SK-N-SH (cell line): ENCODE data around the gene PSMC3IP. TPM values are rescaled to one million over a fixed set of nuclear protein-coding genes. Genes with fewer than 3 reads are reported as not detected.

Experiments
- CTCF ChIA-PET: fragments of 300-600, 350-600 bp; formaldehyde crosslinking; extraction: SDS; loops from one replicate; lab custom pipeline; 2021; lab: Yijun Ruan, JAX
- POLR2A ChIA-PET: fragments of 350-600 bp; sonication (Branson Sonifier 250); formaldehyde crosslinking; extraction: SDS; loops from one replicate; lab custom pipeline; 2020; ENCODE audit warnings: antibody characterized with exemption, inconsistent platforms; lab: Yijun Ruan, JAX
- DNase-seq: peaks from one replicate; pipeline ENCODE4 v3.0.0; 2012
- H2AFZ ChIP-seq: fragments of 200-600 bp; sonication (generic); 2 replicates; pipeline ENCODE4 v1.8.1; 2016; ENCODE audit warnings: antibody characterized with exemption, mild to moderate bottlenecking, low read depth
- H3F3A ChIP-seq: fragments of 200-600 bp; sonication (generic); replicated peaks from 2 replicates; pipeline ENCODE3; 2016; ENCODE audit warnings: antibody characterized with exemption, mild to moderate bottlenecking; ENCODE audit not compliant: insufficient read depth
- H3K27ac ChIP-seq, 2 experiments: fragments of 200-500 bp in 1 of 2; fragments of 200-600 bp in 1 of 2; sonication (Bioruptor generic) in 1 of 2; sonication (generic), shearing (Covaris generic) in 1 of 2; 2 replicates each; pipeline versions ENCODE4 v1.5.1 to v1.6.1; 2014 to 2016; ENCODE audit warnings: low read depth in 2 of 2, inconsistent platforms in 1 of 2, low read length in 1 of 2, mild to moderate bottlenecking in 1 of 2, mixed read lengths in 1 of 2
- H3K27me3 ChIP-seq: fragments of 200-600 bp; sonication (generic), shearing (Covaris generic); 2 replicates; pipeline ENCODE4 v1.6.1; 2016; ENCODE audit warnings: mixed run types; ENCODE audit not compliant: insufficient read depth
- H3K36me3 ChIP-seq, 2 experiments: fragments of 200-500 bp in 1 of 2; fragments of 200-600 bp in 1 of 2; sonication (Bioruptor generic) in 1 of 2; sonication (generic) in 1 of 2; replicated peaks in 1 of 2; 2 replicates each; pipeline versions ENCODE3 to v1.5.1; 2014 to 2016; ENCODE audit warnings: low read length in 1 of 2, mild to moderate bottlenecking in 1 of 2; ENCODE audit not compliant: insufficient read depth in 2 of 2, control insufficient read depth in 1 of 2
- H3K4me1 ChIP-seq, 2 experiments: fragments of 200-500 bp in 1 of 2; fragments of 200-600 bp in 1 of 2; sonication (Bioruptor generic) in 1 of 2; sonication (generic), shearing (Covaris generic) in 1 of 2; 2 replicates each; pipeline versions ENCODE4 v1.5.1 to v1.6.1; 2014 to 2016; ENCODE audit warnings: low read depth in 1 of 2, low read length in 1 of 2, mixed run types in 1 of 2; ENCODE audit not compliant: insufficient read depth in 2 of 2, control insufficient read depth in 1 of 2
- H3K4me2 ChIP-seq: fragments of 200-600 bp; sonication (generic), shearing (Covaris generic); 2 replicates; pipeline ENCODE4 v1.6.1; 2017; ENCODE audit warnings: mixed run types
- H3K4me3 ChIP-seq, 2 experiments: fragments of 200-500 bp in 1 of 2; fragments of 200-600 bp in 1 of 2; sonication (Bioruptor generic) in 1 of 2; sonication (generic), shearing (Covaris generic) in 1 of 2; 2 replicates each; pipeline versions ENCODE4 v1.5.1 to v1.8.1; 2014 to 2016; ENCODE audit warnings: low read depth in 2 of 2, inconsistent platforms in 1 of 2, low read length in 1 of 2, mild to moderate bottlenecking in 1 of 2, mixed read lengths in 1 of 2, moderate library complexity in 1 of 2
- H3K79me2 ChIP-seq: fragments of 200-600 bp; sonication (generic); 2 replicates; pipeline ENCODE4 v1.8.1; 2017; ENCODE audit warnings: mild to moderate bottlenecking; ENCODE audit not compliant: insufficient read depth
- H3K9ac ChIP-seq: fragments of 200-600 bp; sonication (generic); 2 replicates; pipeline ENCODE4 v1.6.1; 2017; ENCODE audit warnings: mixed run types
- H3K9me2 ChIP-seq: fragments of 200-600 bp; sonication (generic); 2 replicates; pipeline ENCODE4 v1.6.1; 2017; ENCODE audit warnings: mixed run types
- H3K9me3 ChIP-seq: fragments of 200-600 bp; sonication (generic); 2 replicates; pipeline ENCODE4 v1.6.1; 2017; ENCODE audit warnings: mixed run types, mild to moderate bottlenecking, moderate library complexity
- H4K20me1 ChIP-seq: fragments of 200-600 bp; sonication (generic); 2 replicates; pipeline ENCODE4 v1.6.1; 2017; ENCODE audit warnings: mild to moderate bottlenecking, mixed run types; ENCODE audit not compliant: insufficient read depth
- CTCF ChIP-seq: fragments of 200-600 bp; sonication (generic); IDR thresholded peaks from 2 replicates; pipeline ENCODE4 v1.6.1; 2017; ENCODE audit warnings: antibody characterized with exemption, mild to moderate bottlenecking, moderate library complexity
- ELF1 ChIP-seq: IDR thresholded peaks from 2 replicates; pipeline ENCODE4 v1.4.0; 2012
- EP300 ChIP-seq, 2 experiments: IDR thresholded peaks; 2 replicates each; pipeline versions ENCODE4 v1.4.0 to v1.6.1; 2012; ENCODE audit warnings: borderline replicate concordance in 1 of 2, low read depth in 1 of 2, low read length in 1 of 2
- EZH2phosphoT487 ChIP-seq: fragments of 200-600 bp; sonication (generic); IDR thresholded peaks from 2 replicates; pipeline ENCODE4 v1.6.1; 2017; ENCODE audit warnings: low read depth, mixed run types, mild to moderate bottlenecking, antibody characterized with exemption, moderate library complexity, borderline replicate concordance
- FOXJ3 ChIP-seq: sonication (generic); formaldehyde crosslinking; IDR thresholded peaks from 2 replicates; pipeline ENCODE4 v1.5.1; 2020; ENCODE audit warnings: mild to moderate bottlenecking, missing genetic modification reagents
- FOXM1 ChIP-seq: IDR thresholded peaks from 2 replicates; pipeline ENCODE4 v1.4.0; 2012; ENCODE audit warnings: low read depth, mild to moderate bottlenecking
- MXI1 ChIP-seq: IDR thresholded peaks from 2 replicates; pipeline ENCODE4 v1.6.1; 2012; ENCODE audit warnings: mild to moderate bottlenecking, low read depth, low read length, improper control_type of control experiment
- NFIC ChIP-seq: IDR thresholded peaks from 2 replicates; pipeline ENCODE4 v1.4.0; 2012; ENCODE audit warnings: borderline replicate concordance
- PBX3 ChIP-seq: IDR thresholded peaks from 2 replicates; pipeline ENCODE4; 2012
- POLR2AphosphoS5 ChIP-seq: IDR thresholded peaks from 2 replicates; pipeline ENCODE4 v1.6.1; 2012; ENCODE audit warnings: low read depth, low read length
- RCOR1 ChIP-seq: fragments of 150-350 bp; IDR thresholded peaks from 2 replicates; pipeline ENCODE4 v1.6.1; 2017; ENCODE audit warnings: antibody characterized with exemption, low read length
- RXRA ChIP-seq: IDR thresholded peaks from 2 replicates; pipeline ENCODE4 v1.4.0; 2012; ENCODE audit warnings: low read depth, mild to moderate bottlenecking, borderline replicate concordance
- TCF12 ChIP-seq: IDR thresholded peaks from 2 replicates; pipeline ENCODE4 v1.4.0; 2012
- USF1 ChIP-seq: IDR thresholded peaks from 2 replicates; pipeline ENCODE4 v1.4.0; 2012; ENCODE audit warnings: low read depth, borderline replicate concordance
- USF2 ChIP-seq: fragments of 150-350 bp; IDR thresholded peaks from 2 replicates; pipeline ENCODE4 v1.6.1; 2017; ENCODE audit warnings: antibody characterized with exemption, low read length, low read depth, borderline replicate concordance
- YY1 ChIP-seq: IDR thresholded peaks from 2 replicates; pipeline ENCODE4 v1.4.0; 2012; ENCODE audit warnings: low read depth, mild to moderate bottlenecking
- WGBS: methylation state at CpG from one replicate; pipeline ENCODE4 v1.1.6; 2017; ENCODE audit warnings: low lambda C conversion rate; 5-methylcytosine and 5-hydroxymethylcytosine counted together
- polyA plus RNA-seq, 3 experiments: library from polyadenylated mRNA; depleted of rRNA; stranded (reverse); fragments of >200 nt; gene quantifications; 2 replicates each; pipeline ENCODE4 v1.2.3, GENCODE V29; 2012

PSMC3IP gene
- polyA plus RNA-seq, 1 of the 3 experiments (the other 2 are of a cell fraction): 17.3 TPM

- H2AFZ ChIP-seq: no peak overlapping the region
- peaks cover 1% of the 10 kb centered on the region for H3F3A ChIP-seq
- H3K4me1 ChIP-seq: no peaks in the 10 kb centered on the region
- ChIA-PET POLR2A (no interaction called here), CTCF (interaction anchor here (1.7 to 1.9 kb wide), 2 partner anchors 16 to 178 kb away, joined by 4 to 5 read pairs; no protein-coding TSS in a partner anchor)
- H3K79me2 ChIP-seq: peaks cover 9% of the 10 kb centered on the region; the same call in 1 of the 2 replicates
- H3K4me3 ChIP-seq: no peak overlapping the region
- no peaks in the 10 kb centered on the region for H3K9me2 ChIP-seq
- no peaks in the 10 kb centered on the region for H4K20me1 ChIP-seq
- no peak for TF ChIP-seq USF1
- no peak for TF ChIP-seq RXRA
- no peak for TF ChIP-seq CTCF
- TF ChIP-seq YY1: no peak
- no peak for TF ChIP-seq NFIC
- no peak for TF ChIP-seq TCF12
- no peak for TF ChIP-seq MXI1
- TF ChIP-seq USF2: no peak
- no peak for TF ChIP-seq EP300 (IDR thresholded peaks at IDR 0.05; ENCODE audit: borderline replicate concordance in 1 of 2, low read depth in 1 of 2, low read length in 1 of 2)
- no peak for TF ChIP-seq PBX3
- no peak for TF ChIP-seq ELF1
- TF ChIP-seq EZH2phosphoT487: no peak
- TF ChIP-seq FOXJ3 (CRISPR knock-in tag): no peak
- no peak for TF ChIP-seq POLR2AphosphoS5
- TF ChIP-seq FOXM1: no peak
- TF ChIP-seq RCOR1: no peak
- H3K27ac ChIP-seq: no peak overlapping the region
- no peak overlapping the region for H3K9ac ChIP-seq
- DNase-seq: no peak
- peaks cover 41 to 56% of the 10 kb centered on the region in 2 experiments for H3K36me3 ChIP-seq
- no peaks in the 10 kb centered on the region for H3K9me3 ChIP-seq
- no peak overlapping the region for H3K4me2 ChIP-seq
- 93% methylated on average over 1 of the region's 1 CpG for WGBS
- H3K27me3 ChIP-seq: no peaks in the 10 kb centered on the region
Observed at GRCh38 chr17:42585353-42585752, 7.8 kb upstream of the PSMC3IP start.
